ENCODE data around the gene HES7. TPM values are rescaled to one million over a fixed set of nuclear protein-coding genes. Genes with fewer than 3 reads are reported as not detected.

The HES7 gene
- total RNA-seq, 1 donor from 2014 or later, result 0.13 TPM

DNA sequence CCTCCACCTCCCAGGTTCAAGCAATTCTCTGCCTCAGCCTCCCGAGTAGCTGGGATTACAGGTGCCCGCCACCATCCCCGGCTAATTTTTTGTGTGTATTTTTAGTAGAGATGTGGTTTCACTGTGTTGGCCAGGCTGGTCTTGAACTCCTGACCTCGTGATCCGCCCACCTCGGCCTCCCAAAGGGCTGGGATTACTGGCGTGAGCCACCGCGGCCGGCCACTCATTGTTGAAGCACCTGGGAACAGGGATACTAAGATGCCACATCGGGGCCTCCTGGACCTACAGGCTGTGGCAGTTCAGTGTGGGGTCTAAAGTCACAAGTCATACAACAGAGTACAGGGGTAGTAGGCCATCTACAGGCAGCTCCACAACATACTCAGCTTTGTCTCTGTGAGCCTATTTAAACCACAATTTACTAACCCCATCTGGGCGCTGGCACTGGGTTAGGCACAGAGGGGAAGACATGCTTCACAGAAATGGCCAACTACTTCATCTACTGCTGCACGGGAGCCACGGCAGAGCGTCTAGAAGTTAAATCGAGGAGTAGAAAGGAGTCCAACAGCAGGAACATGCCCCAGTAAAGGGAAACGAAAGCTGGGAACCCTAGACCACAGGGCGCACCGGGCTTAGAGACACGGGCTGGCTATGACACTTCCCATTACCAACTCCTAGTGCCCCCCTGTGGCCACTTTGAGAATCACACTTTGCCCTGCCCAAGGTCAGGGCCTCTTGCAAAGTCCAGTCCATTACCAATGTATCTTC is 34.5 kb upstream of the HES7 start:
- ATAC-seq (ENCODE audit: poor library complexity) (peak; percentile 8), DNase-seq (peak; percentile 95)
- intact Hi-C loops (cut with DNase I), result no loop called here

DNA sequence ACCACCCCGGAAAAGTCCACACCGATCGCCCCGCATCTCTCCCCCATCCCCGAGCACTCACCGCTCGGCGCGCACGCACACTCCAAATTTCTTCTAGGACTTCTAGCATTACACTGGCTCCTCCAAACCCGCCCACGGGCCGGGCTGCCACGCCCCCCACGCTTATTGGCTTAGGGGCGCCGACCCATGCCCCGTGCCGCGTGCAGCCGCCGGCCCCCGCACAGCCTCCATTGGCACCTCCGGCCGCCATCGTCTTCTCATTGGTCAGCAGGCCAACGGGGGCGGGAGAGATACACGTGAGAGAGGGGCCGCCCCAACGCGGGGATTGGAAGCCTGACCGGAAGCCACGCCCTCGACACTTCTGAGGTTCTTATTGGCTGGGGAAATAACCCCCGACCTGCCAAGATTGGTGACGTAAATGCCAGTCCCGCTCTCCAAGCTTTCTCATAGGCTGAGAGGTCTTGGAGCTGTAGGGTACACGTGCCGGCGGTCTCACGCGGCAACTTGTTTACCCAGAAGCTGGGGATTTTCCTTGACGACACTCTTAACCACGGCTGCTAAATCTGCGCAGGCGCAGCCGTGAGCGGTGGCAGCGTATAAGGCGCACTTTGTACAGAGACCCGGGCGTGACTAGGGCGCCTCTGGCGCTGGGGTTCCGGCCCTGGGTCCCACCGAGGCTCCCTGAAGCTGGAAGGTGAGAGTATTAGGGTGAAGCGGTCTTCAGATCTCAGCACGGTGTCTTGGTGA is 32.5 kb upstream of the HES7 start:
- DNase-seq, result peak; percentile 100
- intact Hi-C loops (cut with DNase I), result no loop called here
- peak; percentile 63 for ATAC-seq (ENCODE audit: poor library complexity)

DNA sequence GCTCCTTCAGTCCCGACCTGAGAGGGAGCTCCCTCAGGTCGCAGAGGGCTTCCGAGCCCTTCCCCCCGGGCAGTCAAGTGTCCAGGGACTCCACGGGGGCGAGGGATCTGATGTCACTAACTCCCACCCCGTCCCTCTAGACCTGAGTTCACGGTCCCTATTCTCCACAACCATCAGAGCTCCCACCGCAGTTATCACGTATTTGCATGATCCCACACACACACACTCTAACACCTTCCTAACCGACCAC is 32.0 kb upstream of the HES7 start:
- ATAC-seq (ENCODE audit: poor library complexity), result no peak
- intact Hi-C loops (cut with DNase I), result no loop called here
- no peak for DNase-seq

DNA sequence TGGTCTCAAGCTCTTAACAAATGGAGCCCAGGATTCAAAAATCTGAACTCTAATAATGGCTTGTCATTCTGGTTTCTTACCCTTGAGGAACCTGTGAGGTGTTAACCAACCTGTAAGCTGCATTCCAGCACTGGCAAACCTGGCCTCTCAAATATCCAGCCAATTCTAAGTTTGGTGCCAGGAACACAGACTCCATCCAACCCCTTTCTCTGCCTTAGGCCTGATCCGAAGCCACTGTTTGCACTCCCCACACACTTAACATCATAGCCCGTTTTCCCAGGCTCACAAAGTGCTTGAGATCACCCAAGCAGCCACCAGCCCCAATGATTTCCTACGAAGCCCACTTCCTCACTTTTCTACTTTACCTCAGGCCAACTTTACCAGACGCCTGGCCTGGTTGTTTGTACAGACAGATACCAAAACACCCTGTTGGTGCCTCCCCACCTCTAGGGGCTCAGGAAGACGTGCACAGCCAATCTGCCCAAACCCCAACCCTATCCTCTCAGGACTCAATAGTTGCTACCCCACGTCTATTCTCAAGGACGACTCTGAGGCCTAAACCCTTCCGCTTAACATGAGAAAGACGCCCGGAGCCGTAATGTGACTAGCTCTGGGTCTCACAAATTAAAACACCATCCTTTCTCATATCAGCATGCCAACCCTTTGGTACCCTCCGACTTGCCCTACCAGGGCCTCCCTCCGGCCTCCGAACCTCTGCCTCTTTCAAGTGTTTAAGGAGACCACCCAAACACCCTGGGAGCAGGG is 31.5 kb upstream of the HES7 start:
- DNase-seq (peak; percentile 37), ATAC-seq (ENCODE audit: poor library complexity) (no peak)
- intact Hi-C loops (cut with DNase I), result no loop called here

DNA sequence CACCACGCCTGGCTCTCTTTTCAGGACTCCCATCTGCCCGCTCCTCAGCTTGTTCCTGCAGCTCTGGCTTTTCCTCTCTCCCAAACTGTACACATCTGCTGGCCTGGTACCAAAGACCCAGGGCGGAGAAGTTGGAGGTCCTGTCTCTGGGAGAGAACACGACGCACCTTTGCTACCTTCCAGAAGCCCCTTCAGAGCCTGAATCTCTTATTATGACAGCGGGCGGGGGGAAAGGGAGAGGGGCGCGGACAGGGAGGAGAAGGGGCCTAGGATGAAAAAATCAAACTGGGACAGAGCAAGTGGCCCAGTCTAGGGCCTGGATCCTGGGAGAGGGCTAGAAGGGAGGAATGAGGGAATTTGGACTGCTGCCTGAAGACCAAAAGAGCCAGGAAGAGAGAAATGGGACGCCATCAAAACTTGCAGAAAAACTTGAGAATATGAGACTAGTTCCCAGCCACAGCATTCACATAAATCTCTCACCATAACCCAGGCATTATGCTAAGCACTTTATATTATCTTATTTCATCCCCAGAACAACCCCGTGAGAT is 30.8 kb upstream of the HES7 start:
- intact Hi-C loops (cut with DNase I), result no loop called here
- ATAC-seq (ENCODE audit: poor library complexity) (no peak), DNase-seq (no peak)

DNA sequence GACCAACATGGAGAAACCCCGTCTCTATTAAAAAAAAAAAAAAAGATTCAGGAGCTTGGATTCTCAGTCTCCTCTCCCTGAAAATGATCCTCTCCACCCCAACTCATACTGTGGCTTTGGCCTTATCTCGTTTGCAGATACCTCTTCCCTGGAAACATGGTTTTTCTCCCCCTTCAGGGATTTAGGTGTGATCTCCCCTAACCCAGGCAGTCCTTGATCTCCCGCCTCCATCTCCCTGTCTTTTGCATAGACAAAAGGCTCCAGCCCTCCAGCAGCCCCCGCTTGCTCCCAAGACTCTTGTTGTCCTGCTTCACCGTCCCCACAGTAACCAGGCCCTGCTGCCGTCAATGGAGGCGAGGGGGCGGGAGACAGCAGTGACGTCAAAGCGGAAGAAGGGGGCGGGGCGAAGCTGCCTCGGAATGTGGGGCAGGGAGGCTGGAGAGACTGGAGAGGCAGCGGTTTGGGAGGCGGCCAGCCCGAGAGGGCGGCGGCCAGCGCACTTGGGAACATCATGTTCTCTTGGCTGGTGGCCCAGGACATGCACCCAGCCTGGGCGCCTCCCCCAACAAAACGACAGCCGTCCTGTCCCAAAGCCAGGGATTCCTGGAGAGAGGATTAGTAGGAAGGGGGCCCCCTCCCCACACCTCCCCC is 30.2 kb upstream of the HES7 start:
- ATAC-seq (ENCODE audit: poor library complexity), result peak; percentile 57
- peak; percentile 100 for DNase-seq
- intact Hi-C loops (cut with DNase I), result no loop called here

DNA sequence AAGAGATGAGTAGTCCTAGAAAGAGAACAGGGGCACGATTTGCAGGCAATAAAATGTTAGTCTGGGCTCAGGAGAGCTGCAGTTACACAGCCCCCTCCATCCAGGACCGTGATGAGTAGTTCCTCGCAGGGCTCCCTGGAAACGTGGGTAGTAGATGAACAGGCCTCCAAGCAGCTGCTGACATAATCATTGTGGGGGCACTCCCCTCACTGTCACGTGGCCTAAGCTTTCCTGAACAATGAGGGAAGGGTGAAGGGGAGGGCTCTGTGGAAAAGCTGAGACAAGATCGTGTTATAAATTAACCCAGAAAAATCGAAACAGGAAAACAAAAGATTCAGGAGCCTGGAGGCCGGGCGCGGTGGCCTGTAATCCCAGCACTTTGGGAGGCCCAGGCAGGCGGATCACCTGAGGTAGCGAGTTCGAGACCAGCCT is 29.6 kb upstream of the HES7 start:
- ATAC-seq (ENCODE audit: poor library complexity) (peak; percentile 3), DNase-seq (peak; percentile 83)
- intact Hi-C loops (cut with DNase I), result no loop called here

DNA sequence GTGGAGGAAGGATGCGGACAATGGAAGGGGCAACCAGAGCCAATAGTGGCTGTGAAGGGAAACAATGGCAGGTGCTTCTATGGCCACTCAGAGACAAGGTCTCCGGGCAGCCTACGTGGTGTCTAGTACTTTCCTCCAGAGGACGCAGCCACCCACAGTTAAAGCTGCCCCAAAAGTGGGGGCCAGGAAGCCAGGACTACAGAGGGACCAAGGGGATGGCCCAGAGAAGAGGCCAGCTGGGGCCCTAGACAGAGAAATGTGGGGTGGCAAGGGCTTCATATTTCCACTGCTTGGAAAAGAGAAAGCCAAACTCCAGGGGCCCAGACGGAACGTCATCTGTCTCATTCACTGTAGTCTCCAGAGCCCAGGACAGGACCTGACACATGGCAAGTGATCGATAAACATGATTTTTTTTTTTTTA is 29.1 kb upstream of the HES7 start:
- intact Hi-C loops (cut with DNase I), result no loop called here
- ATAC-seq (ENCODE audit: poor library complexity) (no peak), DNase-seq (no peak)

DNA sequence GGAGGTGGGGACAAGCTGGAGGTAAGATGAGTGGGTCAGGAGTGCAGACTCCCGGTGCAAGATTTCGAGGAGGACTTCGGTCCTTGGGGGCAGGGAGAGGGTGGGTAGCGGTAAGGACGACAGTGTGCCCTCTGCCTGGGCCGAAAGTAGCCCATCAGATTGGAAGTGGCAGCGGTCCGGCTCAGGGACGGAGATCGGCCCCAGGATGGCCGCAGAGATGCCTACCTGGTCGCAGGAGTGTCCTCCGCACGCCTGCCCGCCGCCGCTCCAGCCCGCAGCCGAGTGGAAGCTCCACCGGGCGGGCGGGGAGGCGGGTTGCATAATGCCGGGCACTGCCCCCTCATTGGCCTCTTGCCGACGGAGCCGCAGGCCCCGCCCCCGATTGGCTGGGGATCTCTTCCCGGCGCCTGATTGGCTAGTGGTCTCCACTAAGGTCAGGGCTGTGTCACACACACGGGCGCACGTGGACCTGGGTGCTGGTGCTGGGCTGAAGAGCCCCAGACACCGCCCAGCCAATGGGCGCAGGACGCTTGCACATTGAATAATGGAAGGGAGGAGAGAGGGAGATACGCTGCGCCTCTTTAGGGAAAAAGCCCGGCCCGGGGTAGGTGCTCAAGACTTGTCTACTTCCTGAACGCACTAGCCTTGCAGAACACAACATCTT is 28.3 kb upstream of the HES7 start, which contains the start of gene PER1:
PER1 (minus strand) TSS at position 293 of the 664 bp plus-strand sequence. CDS start 1,698 bp downstream, outside the sequence.
- intact Hi-C loops (cut with DNase I), result no loop called here
- DNase-seq (peak; percentile 99), ATAC-seq (ENCODE audit: poor library complexity) (peak; percentile 52)

DNA sequence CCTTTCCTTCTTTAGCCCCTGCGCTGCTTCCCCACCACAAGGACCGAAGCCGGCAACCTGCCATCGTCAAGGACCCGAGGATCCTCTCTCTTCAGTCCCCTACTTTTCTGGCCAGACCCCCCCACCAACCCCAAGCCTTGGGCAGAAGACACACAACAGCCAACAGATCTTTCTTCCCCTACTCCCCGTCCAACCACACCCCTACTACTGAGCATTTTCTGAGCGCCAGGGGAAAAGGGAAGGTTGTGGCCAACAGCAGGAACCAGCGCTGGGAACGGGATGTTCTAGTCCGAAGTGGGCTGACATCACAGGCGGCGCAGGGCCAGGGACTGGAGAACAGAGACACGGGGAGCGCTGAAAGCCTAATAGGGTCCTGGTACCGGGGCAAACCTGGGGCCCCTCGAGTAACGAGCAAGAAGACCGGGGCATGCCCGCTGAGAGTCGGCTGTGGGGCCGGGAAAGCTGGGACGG is 27.8 kb upstream of the HES7 start:
- intact Hi-C loops (cut with DNase I), result no loop called here

DNA sequence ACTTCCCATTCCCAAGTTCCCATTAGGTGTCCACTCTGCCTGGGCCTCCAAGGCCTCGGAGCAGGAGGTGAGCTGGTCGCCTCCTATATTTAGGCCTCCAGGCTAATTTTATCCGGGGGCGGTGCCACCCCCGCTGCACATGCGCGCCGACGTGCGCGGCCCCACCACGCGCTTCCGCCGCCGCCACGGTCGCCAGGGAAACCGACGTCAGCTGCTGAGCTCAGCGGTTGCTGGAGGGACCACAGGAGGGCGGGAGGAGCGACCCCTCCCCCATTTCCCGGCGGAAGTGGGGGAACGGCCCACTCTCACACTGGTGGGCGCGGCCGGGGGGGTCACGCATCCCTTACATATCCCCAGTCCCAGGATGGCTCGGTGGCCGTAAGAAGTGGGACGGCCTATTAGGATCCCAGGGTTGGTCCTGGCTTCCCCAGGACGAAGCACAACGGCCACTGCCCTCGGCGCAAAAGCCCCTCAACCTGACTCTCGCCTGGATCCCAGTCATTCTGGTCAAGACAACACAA is 27.3 kb upstream of the HES7 start:
- intact Hi-C loops (cut with DNase I), result no loop called here
- ATAC-seq (ENCODE audit: poor library complexity) (peak; percentile 45), DNase-seq (peak; percentile 95)

More for the DNA sequence above, 27.8 kb upstream of the HES7 start:
- DNase-seq (peak; percentile 97), ATAC-seq (ENCODE audit: poor library complexity) (peak; percentile 28)

DNA sequence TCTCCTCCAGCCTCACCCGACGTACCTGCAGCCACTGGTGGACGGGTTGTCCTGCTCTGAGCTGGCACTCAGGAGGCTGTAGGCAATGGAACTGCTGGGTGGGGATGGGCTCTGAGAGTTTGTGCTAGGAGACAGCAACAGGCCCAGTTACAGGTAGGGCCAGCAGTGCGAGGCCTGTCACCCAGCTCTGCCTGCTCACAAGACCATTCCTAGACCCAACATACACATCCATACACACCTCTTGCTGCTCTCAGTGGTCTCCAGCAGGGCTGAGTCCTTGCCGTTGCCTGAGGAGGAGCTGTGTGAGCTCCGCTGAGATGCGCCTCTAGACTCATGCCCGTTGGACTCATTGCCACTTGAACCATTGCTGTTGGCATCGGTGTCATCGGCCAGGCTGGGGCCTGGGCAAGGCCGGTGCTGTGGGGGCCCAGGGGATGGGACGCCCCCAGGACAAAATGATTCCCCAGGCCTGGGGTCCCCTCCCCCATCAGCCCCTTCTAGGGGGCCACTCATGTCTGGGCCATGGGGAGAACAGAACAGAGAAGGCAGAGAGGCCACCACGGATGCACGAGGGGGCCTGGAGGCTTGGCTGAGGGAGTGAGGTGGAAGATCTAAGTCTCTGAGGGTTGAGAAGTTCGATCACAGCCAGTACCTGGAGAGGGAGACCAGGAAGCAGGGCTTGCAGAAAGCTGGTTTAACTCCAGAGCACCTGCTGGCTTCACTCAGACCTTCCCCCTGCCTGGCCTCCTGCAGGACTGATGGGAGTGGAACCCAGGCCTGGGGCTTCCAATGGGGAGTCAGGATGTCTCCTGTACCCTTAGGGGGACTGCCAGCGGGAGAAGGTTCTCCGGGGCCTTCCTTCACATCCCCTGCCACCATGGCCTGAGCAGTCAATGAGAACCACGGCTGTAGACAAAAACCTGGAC is 26.6 kb upstream of the HES7 start:
- ATAC-seq (ENCODE audit: poor library complexity) (no peak), DNase-seq (no peak)
- intact Hi-C loops (cut with DNase I), result no loop called here

DNA sequence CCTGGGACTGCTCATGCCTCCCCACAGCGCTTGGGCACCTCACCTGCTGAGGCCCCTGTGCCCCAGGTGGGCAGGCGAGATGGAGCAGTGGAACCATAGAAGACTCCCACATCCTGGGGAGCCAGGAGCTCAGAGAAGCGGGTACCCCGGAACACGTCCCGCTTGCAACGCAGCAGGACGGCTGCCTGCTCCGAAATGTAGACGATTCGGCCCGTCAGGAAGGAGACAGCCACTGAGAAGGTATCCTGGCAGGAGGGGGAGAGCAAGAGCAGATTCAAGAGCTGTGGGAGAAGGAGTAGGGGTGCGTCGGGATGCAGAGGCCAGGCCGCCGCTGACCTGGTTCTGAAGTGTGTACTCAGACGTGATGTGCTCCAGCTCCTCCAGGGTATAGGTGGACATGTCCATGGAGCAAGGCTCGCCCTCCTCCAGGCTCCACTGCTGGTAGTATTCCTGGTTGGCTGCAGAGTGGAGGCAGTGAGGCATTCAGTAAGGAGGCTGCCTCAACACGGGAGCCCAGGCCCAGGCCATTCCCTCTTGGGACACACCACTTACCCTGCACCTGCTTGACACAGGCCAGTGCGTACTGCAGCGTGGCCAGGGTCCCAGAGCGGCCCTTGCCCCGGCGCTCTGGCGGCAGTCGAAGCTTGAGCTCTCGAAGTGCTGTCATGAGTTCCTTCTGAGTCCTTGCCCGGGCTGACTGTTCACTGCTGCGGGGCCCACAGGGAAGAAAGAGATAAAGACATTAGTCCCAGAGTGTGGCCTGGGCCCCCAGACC is 25.7 kb upstream of the HES7 start:
- no peak for DNase-seq
- no peak for ATAC-seq (ENCODE audit: poor library complexity)
- intact Hi-C loops (cut with DNase I), result no loop called here

DNA sequence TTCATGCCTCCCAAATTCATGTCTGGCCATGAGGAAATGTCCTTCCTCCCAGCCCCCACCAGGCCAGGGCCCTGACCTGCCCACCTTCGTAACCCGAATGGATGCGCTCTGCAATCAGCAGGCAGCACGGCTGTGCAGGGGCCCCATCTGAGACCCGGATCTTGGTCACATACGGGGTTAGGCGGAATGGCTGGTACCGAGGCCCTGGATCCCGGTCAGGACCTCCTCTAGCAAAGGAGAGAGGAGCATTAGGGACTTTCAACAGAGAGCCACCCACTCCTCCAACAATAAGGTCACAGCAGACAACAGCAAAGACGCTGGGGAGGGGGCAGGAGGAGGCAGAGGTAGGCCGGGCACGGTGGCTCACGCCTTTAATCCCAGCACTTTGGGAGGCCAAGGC is 24.7 kb upstream of the HES7 start:
- DNase-seq, result peak; percentile 26
- no peak for ATAC-seq (ENCODE audit: poor library complexity)
- intact Hi-C loops (cut with DNase I), result no loop called here

DNA sequence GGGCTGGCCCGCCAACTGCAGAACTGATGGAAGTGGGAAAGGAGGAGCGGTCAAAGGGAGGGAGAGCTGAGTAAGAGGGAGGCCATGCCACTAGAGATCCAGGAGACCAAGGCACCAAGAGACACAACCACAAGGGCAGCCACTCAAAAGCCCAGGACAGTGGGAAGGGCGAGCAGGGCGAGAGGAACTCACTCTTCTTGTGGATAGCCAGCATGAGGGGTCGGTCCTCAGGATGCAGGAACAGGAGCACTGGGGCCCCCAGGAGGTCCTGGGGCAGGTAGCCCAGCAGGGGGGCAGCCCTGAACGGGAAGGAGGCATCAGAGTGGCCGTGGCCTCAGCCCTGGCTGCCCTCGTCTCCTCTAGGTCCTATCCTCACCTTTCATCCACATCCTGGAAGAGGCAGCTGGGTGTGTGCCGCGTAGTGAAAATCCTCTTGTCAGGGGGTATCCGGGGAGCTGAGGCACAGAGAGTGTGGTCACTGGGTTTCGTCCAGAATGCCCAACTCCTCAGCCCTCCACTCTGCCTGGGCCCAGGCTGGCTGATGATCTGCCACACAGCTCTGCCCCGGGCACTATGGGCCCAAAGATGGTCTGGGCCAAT is 24.0 kb upstream of the HES7 start:
- ATAC-seq (ENCODE audit: poor library complexity) (no peak), DNase-seq (no peak)
- intact Hi-C loops (cut with DNase I), result no loop called here
